ENCODE data around the gene UCK1. TPM values are rescaled to one million over a fixed set of nuclear protein-coding genes. Genes with fewer than 3 reads are reported as not detected.
A peak's percentile ranks its signal among the peaks of the same experiment; 100 is the strongest.
"Not testable (repeated sequence)": the region's sequence is repeated elsewhere in the genome, so short reads cannot be mapped to it uniquely, and the experiment has no call there.

The UCK1 gene
- total and polyA plus RNA-seq, 2 of the 4 experiments (the other 2 are of a cell fraction) = 17.9 to 21.4 TPM

DNA sequence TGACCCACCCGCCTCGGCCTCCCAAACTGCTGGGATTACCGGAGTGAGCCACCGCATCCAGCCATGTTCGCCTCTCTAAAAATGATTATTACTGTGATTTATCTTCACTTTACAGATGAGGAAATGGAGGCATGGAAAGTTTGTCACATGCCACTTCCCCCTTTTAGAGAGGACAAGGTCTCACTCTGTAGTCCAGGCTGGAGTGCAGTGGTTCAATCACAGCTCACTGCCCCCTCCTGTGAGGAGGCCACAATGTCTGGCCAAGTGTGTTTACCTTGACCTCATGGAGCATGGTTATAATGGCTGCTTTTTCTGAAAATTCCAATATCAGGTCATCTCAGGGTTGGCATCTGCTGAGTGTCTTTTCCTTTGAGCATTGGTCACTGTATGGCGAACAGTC, 21.0 kb upstream of the UCK1 start:
- dilution Hi-C loops (cut with HindIII; ENCODE audit: low sequenced_read_pairs, unreplicated experiment) = no loop called here
- Histone ChIP-seq H2AK9ac (replicated peaks; ENCODE audit: low read depth, low read length, poor library complexity) (no peak overlapping the region), H4K20me1 (ENCODE audit: insufficient read depth, low read length) (no peaks in the 10 kb centered on the region), H2AK5ac (ENCODE audit: low read depth, low read length) (no peak overlapping the region), H3K27me3 (ENCODE audit: control insufficient read depth, insufficient read depth, low read length) (peaks cover 55% of the 10 kb centered on the region), H3K14ac (replicated peaks; ENCODE audit: low read depth, low read length) (no peak overlapping the region), H3K36me3 (ENCODE audit: control insufficient read depth, insufficient read depth, low read length) (no peaks in the 10 kb centered on the region), H3K27ac (ENCODE audit: insufficient read depth, low read length) (no peak overlapping the region), H2BK120ac (ENCODE audit: low read depth, low read length) (no peak overlapping the region), H3K4ac (ENCODE audit: low read depth, low read length) (no peak overlapping the region), H2BK20ac (ENCODE audit: low read depth, low read length) (no peak overlapping the region), H4K5ac (ENCODE audit: low read depth, low read length) (no peak overlapping the region), H3K4me2 (ENCODE audit: low read depth, low read length) (no peak overlapping the region), H3K79me1 (ENCODE audit: low read depth in 1 of 2, low read length in 2 of 2) (no peaks in the 10 kb centered on the region), H2BK15ac (ENCODE audit: low read depth, low read length) (no peak overlapping the region), H3K56ac (ENCODE audit: extremely low read depth, insufficient read depth, low read length) (no peak overlapping the region), H2AFZ (replicated peaks; ENCODE audit: low read length, poor library complexity) (no peak overlapping the region), H4K91ac (ENCODE audit: insufficient read depth, low read depth, low read length) (no peak overlapping the region), H4K8ac (ENCODE audit: low read depth in 2 of 2, low read length in 2 of 2) (no peak overlapping the region), H2BK5ac (ENCODE audit: low read depth, low read length, poor library complexity, severe bottlenecking) (no peak overlapping the region), H3K23ac (ENCODE audit: low read depth, low read length) (peak overlapping the region; percentile 49), H3K9me3 (ENCODE audit: control insufficient read depth, insufficient read depth, low read length) (peaks cover 17% of the 10 kb centered on the region), H3K18ac (ENCODE audit: low read depth, low read length) (no peak overlapping the region), H3K9ac (ENCODE audit: low read depth, low read length) (no peak overlapping the region), H3K9me1 (ENCODE audit: insufficient read depth, low read length) (no peaks in the 10 kb centered on the region), H3K4me1 (ENCODE audit: control insufficient read depth, insufficient read depth, low read length) (no peaks in the 10 kb centered on the region), H3K4me3 (ENCODE audit: insufficient read depth, low read depth, low read length) (no peak overlapping the region)
- TF ChIP-seq CEBPB (IDR thresholded peaks at IDR 0.05; ENCODE audit: low read depth, low read length) = no peak
- no TSS peak for BruUV-seq (replicated peaks)
- ChIA-PET POLR2A (ENCODE audit: unreplicated experiment) (no interaction called here), CTCF (no interaction called here)
- in situ Hi-C loops (cut with MboI; ENCODE audit: low sequenced_read_pairs) = no loop called here
- WGBS, 2 experiments (ENCODE audit: extremely low coverage in 2 of 2, insufficient read length in 1 of 2) = no CpG with 5 or more reads among the region's 6 CpGs
- DNase-seq = no peak
- no peak for ATAC-seq (ENCODE audit: low read depth)
- intact Hi-C loops (cut with micrococcal nuclease) = no loop called here

DNA sequence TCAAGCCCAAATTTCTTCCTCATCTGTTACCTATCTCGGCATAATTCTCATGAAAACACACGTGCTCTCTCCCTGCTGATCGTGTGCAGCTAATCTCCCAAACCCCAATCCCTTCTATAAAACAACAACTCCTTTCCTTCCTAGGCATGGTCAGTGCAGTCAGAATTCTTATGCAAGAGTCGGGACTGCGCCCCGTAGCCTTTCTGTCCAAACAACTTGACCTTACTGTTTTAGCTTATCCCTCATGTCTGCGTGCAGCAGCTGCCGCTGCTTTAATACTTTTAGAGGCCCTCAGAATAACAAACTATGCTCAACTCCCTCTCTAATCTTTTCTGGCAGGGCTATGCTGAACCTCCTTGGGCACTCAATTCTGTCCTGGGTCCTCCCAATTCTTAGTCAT, 19.4 kb upstream of the UCK1 start:
- H3K4me1 ChIP-seq (ENCODE audit: control insufficient read depth, insufficient read depth, low read length); H2AFZ ChIP-seq (replicated peaks; ENCODE audit: low read length, poor library complexity); H3K4me2 ChIP-seq (ENCODE audit: low read depth, low read length); H3K18ac ChIP-seq (ENCODE audit: low read depth, low read length); H3K14ac ChIP-seq (replicated peaks; ENCODE audit: low read depth, low read length); H3K23ac ChIP-seq (ENCODE audit: low read depth, low read length); H2BK20ac ChIP-seq (ENCODE audit: low read depth, low read length); H3K36me3 ChIP-seq (ENCODE audit: control insufficient read depth, insufficient read depth, low read length); H3K9me1 ChIP-seq (ENCODE audit: insufficient read depth, low read length); H3K79me1 ChIP-seq (ENCODE audit: low read depth in 1 of 2, low read length in 2 of 2); ATAC-seq (ENCODE audit: low read depth); H4K5ac ChIP-seq (ENCODE audit: low read depth, low read length); H2BK15ac ChIP-seq (ENCODE audit: low read depth, low read length); intact Hi-C loops (cut with micrococcal nuclease); H4K91ac ChIP-seq (ENCODE audit: insufficient read depth, low read depth, low read length); POLR2A ChIA-PET (ENCODE audit: unreplicated experiment); in situ Hi-C loops (cut with MboI; ENCODE audit: low sequenced_read_pairs); H4K8ac ChIP-seq (ENCODE audit: low read depth in 2 of 2, low read length in 2 of 2); H2BK5ac ChIP-seq (ENCODE audit: low read depth, low read length, poor library complexity, severe bottlenecking); H3K56ac ChIP-seq (ENCODE audit: extremely low read depth, insufficient read depth, low read length); H3K4me3 ChIP-seq (ENCODE audit: insufficient read depth, low read depth, low read length); H3K9ac ChIP-seq (ENCODE audit: low read depth, low read length); H4K20me1 ChIP-seq (ENCODE audit: insufficient read depth, low read length); H3K4ac ChIP-seq (ENCODE audit: low read depth, low read length); H2AK5ac ChIP-seq (ENCODE audit: low read depth, low read length); H2AK9ac ChIP-seq (replicated peaks; ENCODE audit: low read depth, low read length, poor library complexity); DNase-seq; dilution Hi-C loops (cut with HindIII; ENCODE audit: low sequenced_read_pairs, unreplicated experiment); H3K27ac ChIP-seq (ENCODE audit: insufficient read depth, low read length); BruUV-seq (replicated peaks); H2BK120ac ChIP-seq (ENCODE audit: low read depth, low read length): not testable (repeated sequence)
- WGBS, 2 experiments (ENCODE audit: extremely low coverage in 2 of 2, insufficient read length in 1 of 2) = 18% methylated on average over 6 of the region's 8 CpGs; no CpG with 5 or more reads in 1 of the 2 experiments
- Histone ChIP-seq H3K27me3 (ENCODE audit: control insufficient read depth, insufficient read depth, low read length) (peaks cover 60% of the 10 kb centered on the region), H3K9me3 (ENCODE audit: control insufficient read depth, insufficient read depth, low read length) (peaks cover 15% of the 10 kb centered on the region)
- CTCF ChIA-PET = interaction anchor here (0.6 kb wide), 1 partner anchor 109 kb away, joined by 3 read pairs; no protein-coding TSS in a partner anchor
